Epithelial cell of esophagus (primary cell): ENCODE results near the gene PJA2.

Experiments
- DNase-seq: peaks from one replicate; pipeline ENCODE4 v3.0.0; 2010; ENCODE audit warnings: low read depth
- H3K4me3 ChIP-seq: 2 replicates; pipeline ENCODE4 v1.5.1; 2011; ENCODE audit warnings: mild to moderate bottlenecking, low read length, control low read depth
- CTCF ChIP-seq: IDR thresholded peaks from 2 replicates; pipeline ENCODE4 v1.5.1; 2011; ENCODE audit warnings: low read depth, mild to moderate bottlenecking, low read length, control low read depth, inconsistent platforms; ENCODE audit not compliant: insufficient read depth; ENCODE audit errors: missing control alignments

The PJA2 gene

GRCh38 chr5:109324931-109325330, 84.8 kb downstream of the PJA2 start:
- TF ChIP-seq CTCF, result no peak
- H3K4me3 ChIP-seq, result no peak overlapping the region
- DNase-seq, result no peak

- H3K4me3 ChIP-seq, result no peak overlapping the region
- DNase-seq, result no peak
- no peak for TF ChIP-seq CTCF
Measured at GRCh38 chr5:109324351-109324750, 85.4 kb downstream of the PJA2 start.

GRCh38 chr5:109322694-109323093, 87.1 kb downstream of the PJA2 start:
- H3K4me3 ChIP-seq, result no peak overlapping the region
- TF ChIP-seq CTCF, result no peak
- no peak for DNase-seq

GRCh38 chr5:109319351-109319750, 90.4 kb downstream of the PJA2 start:
- no peak for TF ChIP-seq CTCF
- DNase-seq, result no peak
- H3K4me3 ChIP-seq, result no peak overlapping the region

- peak; percentile 8 for DNase-seq
- no peak overlapping the region for H3K4me3 ChIP-seq
- no peak for TF ChIP-seq CTCF
Measured at GRCh38 chr5:109318455-109319108, 91.2 kb downstream of the PJA2 start.

- no peak for TF ChIP-seq CTCF
- DNase-seq, result peak; percentile 61
Measured at GRCh38 chr5:109316634-109317033, 93.1 kb downstream of the PJA2 start.

GRCh38 chr5:109315245-109315644, 94.5 kb downstream of the PJA2 start:
- no peak for DNase-seq
- no peak overlapping the region for H3K4me3 ChIP-seq
- no peak for TF ChIP-seq CTCF

More at GRCh38 chr5:109316634-109317033, 93.1 kb downstream of the PJA2 start:
- H3K4me3 ChIP-seq, result no peak overlapping the region
